Dermis microvascular lymphatic vessel endothelial cell (primary cell): ENCODE measurements around the gene XPO4. TPM values are rescaled to one million over a fixed set of nuclear protein-coding genes. Genes with fewer than 3 reads are reported as not detected.
"Not testable (repeated sequence)": the region's sequence is repeated elsewhere in the genome, so short reads cannot be mapped to it uniquely, and the experiment has no call there.

Experiments used
- DNase-seq, 2 donors: peaks; one replicate each; pipeline versions ENCODE4 v3.0.0 to v3.0.0-alpha.2; 2010; ENCODE audit warnings: low read depth in 2 of 2
- total RNA-seq: library from RNA; depleted of rRNA; stranded (reverse); fragments of >200 nt; gene quantifications from 2 replicates; pipeline ENCODE4 v1.2.1, GENCODE V29; 2014

XPO4 gene
- total RNA-seq, 1 donor from 2014 or later = 21.3 TPM

GRCh38 chr13:20788312-20788711 is 114.2 kb downstream of the XPO4 start:
- DNase-seq = no peak

GRCh38 chr13:20787180-20787579 is 115.4 kb downstream of the XPO4 start:
- DNase-seq = peak in 1 of 2 donors; percentile 17

GRCh38 chr13:20782116-20782708 is 120.3 kb downstream of the XPO4 start:
- DNase-seq = no peak

GRCh38 chr13:20780317-20780716 is 122.2 kb downstream of the XPO4 start:
- DNase-seq = no peak

GRCh38 chr13:20779405-20779804 is 123.1 kb downstream of the XPO4 start:
- DNase-seq = no peak

- no peak for DNase-seq
Observed at GRCh38 chr13:20778311-20778710, 124.2 kb downstream of the XPO4 start.

GRCh38 chr13:20776751-20777150 is 125.8 kb downstream of the XPO4 start:
- DNase-seq = no peak

GRCh38 chr13:20775961-20776360 is 126.6 kb downstream of the XPO4 start:
- DNase-seq = no peak

GRCh38 chr13:20774746-20775145 is 127.8 kb downstream of the XPO4 start:
- no peak for DNase-seq

GRCh38 chr13:20773194-20774080 is 129.1 kb downstream of the XPO4 start, which contains the start of gene EEF1AKMT1:
TSS of gene EEF1AKMT1 (minus strand) at chr13:20773961. CDS start at chr13:20757598, 16,363 bp downstream.
- DNase-seq = peak; percentile 80 to 89

- no peak for DNase-seq
Observed at GRCh38 chr13:20772401-20773131, 130.0 kb downstream of the XPO4 start.

GRCh38 chr13:20769834-20770233 is 132.7 kb downstream of the XPO4 start:
- DNase-seq = no peak

- DNase-seq = peak; percentile 79 to 96
Observed at GRCh38 chr13:20769091-20769490, 133.5 kb downstream of the XPO4 start.

GRCh38 chr13:20767309-20767943 is 135.1 kb downstream of the XPO4 start:
- DNase-seq = no peak

- no peak for DNase-seq
Observed at GRCh38 chr13:20760872-20761271, 141.7 kb downstream of the XPO4 start.

- no peak for DNase-seq
Observed at GRCh38 chr13:20754009-20754408, 148.5 kb downstream of the XPO4 start.

- no peak for DNase-seq
Observed at GRCh38 chr13:20749377-20749776, 153.2 kb downstream of the XPO4 start.

GRCh38 chr13:20743830-20744404 is 158.6 kb downstream of the XPO4 start:
- DNase-seq = not testable (repeated sequence)

GRCh38 chr13:20740021-20740420 is 162.5 kb downstream of the XPO4 start:
- no peak for DNase-seq

GRCh38 chr13:20738616-20739015 is 163.9 kb downstream of the XPO4 start:
- DNase-seq = no peak
